Measurements from ENCODE around the gene ACADSB.

ACADSB gene

GRCh38 chr10:123011987-123012386 lies 3.2 kb downstream of the ACADSB start:
- Histone ChIP-seq H3K27me3 (ENCODE audit: insufficient read depth, poor library complexity, severe bottlenecking) (no peaks in the 10 kb centered on the region), H3K27ac (replicated peaks) (no peak overlapping the region), H3K4me3 (replicated peaks; ENCODE audit: insufficient read depth, low read length) (no peak overlapping the region)
- TF ChIP-seq POLR2AphosphoS5 (IDR thresholded peaks at IDR 0.05; ENCODE audit: low read depth), result no peak
- TF ChIP-seq CTCF (IDR thresholded peaks at IDR 0.05; ENCODE audit: insufficient read depth, low read length), result no peak
- TF ChIP-seq REST (IDR thresholded peaks at IDR 0.05; ENCODE audit: insufficient replicate concordance, low read depth), result no peak
- no peak for TF ChIP-seq SPI1 (IDR thresholded peaks at IDR 0.05; ENCODE audit: borderline replicate concordance, low read depth)
- TF ChIP-seq GABPA (IDR thresholded peaks at IDR 0.05; ENCODE audit: low read depth), result no peak
- no peak for DNase-seq (ENCODE audit: low read depth in 1 of 2, low spot score in 1 of 2)

GRCh38 chr10:123013456-123014419 lies 4.9 kb downstream of the ACADSB start:
- no peak overlapping the region for H3K27ac ChIP-seq (replicated peaks)

More at GRCh38 chr10:123013456-123014419, 4.9 kb downstream of the ACADSB start:
- TF ChIP-seq POLR2AphosphoS5 (IDR thresholded peaks at IDR 0.05; ENCODE audit: low read depth) (no peak), GABPA (IDR thresholded peaks at IDR 0.05; ENCODE audit: low read depth) (no peak), CTCF (IDR thresholded peaks at IDR 0.05; ENCODE audit: insufficient read depth, low read length) (no peak), REST (IDR thresholded peaks at IDR 0.05; ENCODE audit: insufficient replicate concordance, low read depth) (no peak), SPI1 (IDR thresholded peaks at IDR 0.05; ENCODE audit: borderline replicate concordance, low read depth) (no peak)
- no peak for DNase-seq (ENCODE audit: low read depth in 1 of 2, low spot score in 1 of 2)
- no peaks in the 10 kb centered on the region for H3K27me3 ChIP-seq (ENCODE audit: insufficient read depth, poor library complexity, severe bottlenecking)
- no peak overlapping the region for H3K4me3 ChIP-seq (replicated peaks; ENCODE audit: insufficient read depth, low read length)

Measured in HL-60 (cell line).